ENCODE results near the gene DOK7. TPM values are rescaled to one million over a fixed set of nuclear protein-coding genes. Genes with fewer than 3 reads are reported as not detected.

Gene DOK7
- total RNA-seq, 4 donors from 2014 or later = 8.1 to 42.0 (median 13.2) TPM

- H3K27me3 ChIP-seq = no peaks in the 10 kb centered on the region
- H3K9me3 ChIP-seq = no peaks in the 10 kb centered on the region
- ATAC-seq (peak in 1 of 2 donors; percentile 38), DNase-seq (peak in 1 of 2 donors; percentile 71)
- peaks cover 0 to 30% of the 10 kb centered on the region in 2 donors for H3K4me1 ChIP-seq
- in situ Hi-C loops (cut with MboI; ENCODE audit: low sequenced_read_pairs in 4 of 4) = loop anchor here in 1 of 4 donors (25.0 kb wide), 1 partner anchor 261 kb away; no protein-coding TSS in a partner anchor
- H3K27ac ChIP-seq = peak overlapping the region; percentile 6 to 74 (median 53)
- H3K36me3 ChIP-seq = no peaks in the 10 kb centered on the region
- TF ChIP-seq POLR2A (IDR thresholded peaks at IDR 0.05) = no peak
- no peak for TF ChIP-seq CTCF (IDR thresholded peaks at IDR 0.05 in 4 of 5, conservative IDR thresholded peaks at IDR 0.05 in 1 of 5)
- intact Hi-C loops (cut with DNase I; ENCODE audit: low total_unique reads) = no loop called here
- H3K4me3 ChIP-seq = no peak overlapping the region
Measured at GRCh38 chr4:3473181-3473950, 10.3 kb downstream of the DOK7 start.

- Histone ChIP-seq H3K4me1 (peaks cover 0 to 28% of the 10 kb centered on the region in 2 donors), H3K36me3 (no peaks in the 10 kb centered on the region), H3K27ac (peak overlapping the region in 2 of 4 donors; percentile 64 to 74), H3K9me3 (no peaks in the 10 kb centered on the region), H3K4me3 (no peak overlapping the region), H3K27me3 (no peaks in the 10 kb centered on the region)
- intact Hi-C loops (cut with DNase I; ENCODE audit: low total_unique reads) = no loop called here
- DNase-seq = peak in 1 of 2 donors; percentile 21
- no peak for ATAC-seq
- in situ Hi-C loops (cut with MboI; ENCODE audit: low sequenced_read_pairs in 4 of 4) = loop anchor here in 1 of 4 donors (25.0 kb wide), 1 partner anchor 262 kb away; no protein-coding TSS in a partner anchor
- TF ChIP-seq CTCF (IDR thresholded peaks at IDR 0.05 in 4 of 5, conservative IDR thresholded peaks at IDR 0.05 in 1 of 5) = no peak
- TF ChIP-seq POLR2A (IDR thresholded peaks at IDR 0.05) = no peak
Measured at GRCh38 chr4:3473996-3474765, 11.1 kb downstream of the DOK7 start.

GRCh38 chr4:3475041-3475712 lies 12.1 kb downstream of the DOK7 start:
- TF ChIP-seq CTCF (IDR thresholded peaks at IDR 0.05 in 4 of 5, conservative IDR thresholded peaks at IDR 0.05 in 1 of 5) = no peak
- no peak for TF ChIP-seq POLR2A (IDR thresholded peaks at IDR 0.05)
- no peaks in the 10 kb centered on the region for H3K9me3 ChIP-seq
- intact Hi-C loops (cut with DNase I; ENCODE audit: low total_unique reads) (no loop called here), in situ Hi-C loops (cut with MboI; ENCODE audit: low sequenced_read_pairs in 4 of 4) (no loop called here)
- H3K4me3 ChIP-seq = no peak overlapping the region
- H3K4me1 ChIP-seq = peaks cover 7 to 28% of the 10 kb centered on the region in 2 donors
- ATAC-seq = no peak
- DNase-seq = peak in 1 of 2 donors; percentile 22
- no peak overlapping the region for H3K27ac ChIP-seq
- H3K27me3 ChIP-seq = no peaks in the 10 kb centered on the region
- H3K36me3 ChIP-seq = no peaks in the 10 kb centered on the region

GRCh38 chr4:3475713-3476260 lies 12.7 kb downstream of the DOK7 start:
- in situ Hi-C loops (cut with MboI; ENCODE audit: low sequenced_read_pairs in 4 of 4) = no loop called here
- peaks cover 13 to 32% of the 10 kb centered on the region in 2 donors for H3K4me1 ChIP-seq
- DNase-seq (peak in 1 of 2 donors; percentile 18), ATAC-seq (no peak)
- H3K27ac ChIP-seq = no peak overlapping the region
- H3K9me3 ChIP-seq = no peaks in the 10 kb centered on the region
- H3K4me3 ChIP-seq = no peak overlapping the region
- H3K36me3 ChIP-seq = no peaks in the 10 kb centered on the region
- intact Hi-C loops (cut with DNase I; ENCODE audit: low total_unique reads) = no loop called here
- TF ChIP-seq CTCF (IDR thresholded peaks at IDR 0.05 in 4 of 5, conservative IDR thresholded peaks at IDR 0.05 in 1 of 5) (no peak), POLR2A (IDR thresholded peaks at IDR 0.05) (no peak)
- no peaks in the 10 kb centered on the region for H3K27me3 ChIP-seq
